Stimulated activated CD8-positive, alpha-beta memory T cell treated with anti-CD3 and anti-CD28 coated beads, Interleukin-7, amount 100 ng/mL, for 24 hours (primary cell): ENCODE results near the gene SH3YL1.
A peak's percentile ranks its signal among the peaks of the same experiment; 100 is the strongest.

Experiments used
- DNase-seq: peaks from one replicate; pipeline ENCODE4 v3.0.0-alpha.2; 2020; ENCODE audit warnings: low read depth

Gene SH3YL1

GRCh38 chr2:281381-281780 is 17.5 kb upstream of the SH3YL1 start:
- no peak for DNase-seq

- no peak for DNase-seq
These were observed 16.8 kb upstream of the SH3YL1 start for GRCh38 chr2:280650-281110.

DNA sequence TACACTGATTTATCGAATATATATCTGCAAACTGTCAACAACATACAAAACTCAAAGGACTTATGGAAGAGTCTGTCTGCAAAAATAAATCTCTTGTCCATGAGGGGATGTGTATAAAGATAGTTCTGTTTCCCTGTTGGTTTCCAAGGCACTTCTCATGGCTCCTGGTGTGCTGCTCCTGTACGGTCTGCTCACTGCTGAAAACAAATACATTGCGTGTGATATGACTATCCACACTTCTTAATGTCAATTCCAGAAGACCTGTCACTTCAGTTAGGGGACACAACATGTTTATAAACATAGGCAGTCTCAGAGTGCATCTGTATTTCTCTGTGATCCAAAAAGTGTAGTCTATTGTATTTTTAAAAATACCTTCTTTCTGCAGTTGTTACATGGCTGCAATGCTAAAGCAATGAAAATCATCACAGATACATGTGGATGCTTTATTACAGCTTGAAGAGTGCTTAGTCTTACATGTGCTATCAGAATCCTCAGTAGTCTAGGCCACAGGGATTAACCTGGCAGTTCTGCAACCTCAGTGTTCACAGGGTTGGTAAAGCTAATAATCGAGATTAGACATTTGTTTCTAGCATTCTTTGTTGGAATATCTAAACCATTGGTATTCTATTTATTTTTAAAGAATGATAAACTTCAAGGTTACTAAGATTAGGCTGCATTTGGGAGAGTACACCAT is 16.3 kb upstream of the SH3YL1 start:
- DNase-seq: no peak

DNA sequence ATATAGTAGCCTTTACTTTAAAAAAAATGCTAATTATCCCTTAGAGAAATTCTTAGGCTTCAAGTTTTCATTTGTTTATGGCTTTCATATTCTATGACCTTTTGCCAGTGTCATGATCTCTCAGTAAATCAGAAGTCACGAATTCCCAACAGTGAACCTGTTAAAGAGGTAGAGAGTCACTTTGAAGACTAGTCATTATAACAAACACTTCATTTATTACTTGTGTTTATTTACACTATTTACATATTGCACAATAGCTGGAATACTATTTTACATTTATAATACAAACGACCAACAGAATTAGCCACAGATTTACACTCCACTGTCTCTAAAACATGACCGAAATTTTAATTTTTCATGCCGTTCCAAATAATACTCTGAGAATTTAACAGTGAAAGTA is 15.5 kb upstream of the SH3YL1 start:
- DNase-seq: no peak

GRCh38 chr2:278927-279320 is 15.1 kb upstream of the SH3YL1 start:
- DNase-seq: no peak

DNA sequence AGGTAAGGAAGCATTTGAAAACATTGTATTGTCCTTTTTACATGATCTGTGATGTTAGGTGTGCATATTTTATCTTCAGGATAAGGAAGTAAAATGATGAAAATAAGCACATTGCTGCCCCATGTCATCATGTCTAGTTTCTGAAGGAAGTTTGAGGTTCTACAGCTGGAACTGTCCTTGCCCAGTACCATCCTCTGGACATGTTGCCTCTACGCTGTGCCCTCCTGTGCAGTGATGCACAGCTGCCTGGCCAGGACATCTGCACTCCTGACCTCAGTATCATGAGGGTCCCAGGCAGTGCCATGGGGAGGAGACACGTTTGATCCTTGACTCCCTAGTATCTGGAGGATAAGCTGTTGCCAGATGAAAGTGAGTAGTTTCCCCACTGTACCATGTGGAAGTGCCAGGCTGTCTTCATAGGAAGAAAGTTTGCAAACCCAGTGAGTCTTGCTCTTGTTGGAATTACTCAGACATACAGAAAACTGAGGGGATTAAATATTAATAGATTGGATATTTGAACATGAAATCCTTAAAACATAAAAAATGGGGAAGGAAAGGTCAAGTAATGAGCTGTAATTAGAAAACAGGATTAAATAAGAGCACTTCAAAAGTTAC is 14.6 kb upstream of the SH3YL1 start:
- no peak for DNase-seq

- DNase-seq: no peak
These were observed 11.6 kb upstream of the SH3YL1 start for GRCh38 chr2:275466-275865.

DNA sequence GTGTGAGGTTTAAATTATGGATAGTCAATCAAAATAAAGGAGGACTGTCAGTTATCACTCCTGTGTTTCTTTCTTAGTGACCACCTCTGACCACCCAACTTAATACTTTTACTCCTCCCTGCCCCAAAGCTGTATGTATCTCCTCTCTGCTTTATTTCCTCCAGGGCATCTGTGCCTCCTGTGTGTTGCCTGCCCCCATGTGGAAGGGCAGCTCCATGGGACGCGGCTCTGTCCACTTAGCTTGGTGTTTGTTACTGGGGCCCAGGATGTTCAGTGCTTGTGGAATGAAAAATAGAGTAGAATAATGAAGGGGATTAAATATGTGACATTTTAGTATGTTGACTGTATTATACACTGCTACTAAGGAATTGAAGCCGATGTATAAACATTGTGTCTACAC is 10.7 kb upstream of the SH3YL1 start:
- DNase-seq: no peak

DNA sequence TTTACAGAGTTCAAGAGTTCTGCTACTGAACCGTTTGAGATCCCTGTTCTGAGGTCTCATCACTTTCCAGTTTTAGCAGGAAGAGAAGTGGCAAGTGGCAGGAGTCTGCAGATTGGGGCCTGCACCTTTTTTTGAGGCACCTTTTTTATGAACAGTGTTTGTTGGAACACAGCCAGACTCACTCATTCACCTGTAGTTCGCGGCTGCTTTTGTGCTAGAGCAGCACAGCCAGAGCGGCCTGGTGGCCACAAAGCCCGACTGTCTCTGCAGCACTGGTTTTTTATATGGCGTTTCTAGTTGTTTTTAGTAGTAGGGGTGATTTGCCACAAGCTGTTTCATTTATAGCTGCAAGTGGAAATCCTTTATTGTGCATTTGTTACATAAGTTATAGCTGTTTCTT is 9.5 kb upstream of the SH3YL1 start:
- DNase-seq: no peak

GRCh38 chr2:271917-272316 is 8.1 kb upstream of the SH3YL1 start:
- DNase-seq: no peak

- no peak for DNase-seq
These were observed 7.0 kb upstream of the SH3YL1 start for GRCh38 chr2:270861-271260.

GRCh38 chr2:269356-270030 is 5.7 kb upstream of the SH3YL1 start:
- DNase-seq: no peak

GRCh38 chr2:268323-268722 is 4.5 kb upstream of the SH3YL1 start:
- no peak for DNase-seq

DNA sequence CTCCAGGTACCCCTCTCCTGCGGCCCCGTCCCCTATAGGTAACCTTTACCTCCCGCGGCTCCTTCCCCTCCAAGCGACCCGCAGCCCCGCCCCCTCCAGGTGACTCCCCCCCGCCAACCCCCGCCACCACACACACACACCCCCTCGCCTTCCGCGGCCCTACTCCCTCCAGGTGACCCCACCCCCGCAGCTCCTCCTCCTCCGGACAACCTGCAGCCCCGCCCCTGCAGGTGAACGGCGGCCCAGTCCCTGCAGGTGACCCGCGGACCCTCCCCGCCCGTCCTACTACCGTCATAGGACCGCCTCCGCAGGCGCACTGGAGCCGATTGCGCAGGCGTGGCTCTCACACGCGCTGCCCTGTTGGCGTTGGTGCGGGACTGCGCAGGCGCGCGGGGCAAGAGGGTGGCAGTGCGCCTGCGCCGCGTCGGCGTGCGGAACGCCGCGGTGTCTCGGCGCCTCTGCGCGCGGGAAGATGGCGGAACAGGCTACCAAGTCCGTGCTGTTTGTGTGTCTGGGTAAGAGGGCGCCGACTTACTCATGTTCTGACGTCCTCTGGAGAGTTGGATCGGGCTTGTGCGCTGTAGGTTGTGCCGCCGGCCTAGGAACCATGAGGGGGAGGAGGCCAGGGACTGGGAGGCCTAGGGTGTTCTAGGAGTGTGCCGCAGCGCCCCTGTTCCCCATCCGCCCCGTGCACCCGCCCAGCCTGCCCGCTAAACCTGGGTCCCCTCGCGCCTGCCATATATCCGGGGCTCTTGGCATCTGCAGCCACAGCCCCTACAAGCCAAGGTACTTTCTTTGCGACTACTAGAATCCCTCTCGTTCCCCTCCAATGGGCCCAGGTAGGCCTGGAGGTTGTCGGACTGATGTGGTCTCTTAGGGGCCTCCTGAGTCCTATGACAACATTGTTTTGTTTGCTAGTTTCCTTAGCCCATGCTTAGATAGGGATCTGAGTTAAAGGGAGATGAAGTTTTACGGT is 949 bp upstream of the SH3YL1 start, which contains the start of gene ACP1:
TSS of gene ACP1 (plus strand) at position 455 of the 976 bp plus-strand sequence. CDS start at position 473, 18 bp downstream.
- DNase-seq: peak; percentile 90

GRCh38 chr2:263022-263738 is 652 bp downstream of the SH3YL1 start:
- DNase-seq: no peak

DNA sequence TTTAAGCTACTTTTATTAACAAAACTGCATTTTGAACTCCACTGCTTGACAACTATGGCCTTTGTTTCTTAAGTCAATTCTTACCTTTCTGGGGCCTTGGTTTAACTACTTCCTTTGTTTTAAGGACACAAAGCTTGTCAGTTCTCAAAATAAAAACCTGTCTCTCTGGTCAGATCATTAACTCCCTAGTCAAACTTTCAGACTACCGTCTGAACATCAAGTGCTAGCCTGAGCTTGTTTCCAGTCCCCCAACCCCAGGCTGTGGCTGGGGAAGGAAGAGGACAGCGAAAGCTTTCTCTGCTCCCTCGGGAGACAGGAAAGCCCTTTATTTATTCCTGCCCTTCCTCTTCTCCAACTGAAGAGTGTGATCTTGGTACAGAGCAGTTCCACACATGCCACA is 1.7 kb downstream of the SH3YL1 start:
- DNase-seq: no peak

- no peak for DNase-seq
These were observed 3.2 kb downstream of the SH3YL1 start for GRCh38 chr2:260507-261161.

DNA sequence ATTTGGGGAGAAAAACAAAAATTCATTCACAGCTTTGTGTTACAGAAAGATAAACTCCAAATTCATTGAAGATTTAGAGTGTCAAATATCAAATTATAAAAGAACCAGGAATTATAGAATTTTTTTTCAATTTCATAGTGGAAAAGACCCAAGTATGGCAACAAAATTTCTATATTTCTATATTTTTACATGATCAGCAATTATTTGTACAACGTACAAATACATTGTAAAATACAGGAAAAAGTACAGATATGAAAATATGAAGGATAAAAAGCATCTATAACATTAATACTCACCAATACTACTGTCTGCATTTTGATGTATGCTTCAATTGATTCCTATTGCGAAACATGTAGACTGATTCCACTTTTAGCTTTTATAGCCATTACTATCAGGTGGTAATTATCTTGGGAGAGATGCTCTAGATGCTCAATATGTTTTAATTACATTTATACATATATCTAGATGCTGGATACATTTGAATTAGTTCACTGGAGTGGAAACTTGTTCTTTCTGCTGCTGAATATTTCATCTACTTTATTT is 4.0 kb downstream of the SH3YL1 start:
- no peak for DNase-seq

DNA sequence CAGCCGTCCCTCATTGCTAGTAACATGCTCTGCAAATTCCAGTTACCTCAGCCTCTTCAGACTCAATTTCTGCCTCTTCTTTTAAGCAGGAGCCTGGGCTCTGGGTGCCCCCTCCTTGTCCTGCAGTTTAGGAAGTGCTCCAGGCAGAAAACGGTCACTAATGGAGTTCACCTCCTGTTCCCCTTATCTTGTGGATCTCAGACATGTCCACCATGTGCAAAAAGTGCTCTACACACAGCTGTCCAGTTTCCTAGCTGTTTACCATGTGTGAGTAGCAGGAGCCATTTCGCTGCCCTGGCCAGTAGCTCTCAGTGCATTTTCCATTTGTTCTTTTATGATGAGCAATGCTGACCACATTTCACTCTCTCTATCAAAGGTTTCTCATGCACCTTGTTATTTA is 4.9 kb downstream of the SH3YL1 start:
- DNase-seq: no peak

GRCh38 chr2:257842-258241 is 6.0 kb downstream of the SH3YL1 start:
- DNase-seq: no peak

- no peak for DNase-seq
These were observed 6.4 kb downstream of the SH3YL1 start for GRCh38 chr2:257429-257828.
